H1 (cell line): ENCODE measurements around the gene MPP3. TPM values are rescaled to one million over a fixed set of nuclear protein-coding genes. Genes with fewer than 3 reads are reported as not detected.

Experiments
- CTCF ChIA-PET: fragments of 300-600 bp; sonication (Branson Sonifier 250); formaldehyde crosslinking; loops from one replicate; lab custom pipeline; 2021; ENCODE audit not compliant: partially characterized antibody; lab: Charles Lee
- POLR2A ChIA-PET: fragments of 300-600 bp; sonication (Branson Sonifier 250); formaldehyde crosslinking; loops from one replicate; lab custom pipeline; 2021; ENCODE audit warnings: inconsistent platforms; ENCODE audit not compliant: partially characterized antibody; lab: Charles Lee
- DNase-seq, 2 experiments: peaks; one replicate each; pipeline versions ENCODE4 v3.0.0 to v3.0.0-alpha.2; 2010 to 2022; ENCODE audit warnings: low spot score in 2 of 2, low read depth in 1 of 2, mixed read lengths in 1 of 2
- FAIRE-seq: peaks from 2 replicates; lab custom pipeline; 2011; peaks lifted over from hg19 to GRCh38; lab: Jason Lieb, UNC
- H2AFZ ChIP-seq: 2 replicates; pipeline ENCODE4 v1.8.1; 2012; ENCODE audit warnings: low read length, inconsistent platforms
- H2AK5ac ChIP-seq: 2 replicates; pipeline ENCODE4 v1.6.1; 2013; ENCODE audit warnings: low read depth, low read length
- H2BK120ac ChIP-seq: replicated peaks from 2 replicates; pipeline ENCODE3; 2013; ENCODE audit warnings: low read depth, low read length, inconsistent platforms
- H2BK12ac ChIP-seq: 2 replicates; pipeline ENCODE4 v1.6.1; 2013; ENCODE audit warnings: low read depth, low read length
- H2BK15ac ChIP-seq: 2 replicates; pipeline ENCODE4 v1.6.1; 2013; ENCODE audit warnings: low read length
- H2BK20ac ChIP-seq: 2 replicates; pipeline ENCODE4 v1.6.1; 2013; ENCODE audit warnings: low read length
- H2BK5ac ChIP-seq: 2 replicates; pipeline ENCODE4 v1.6.1; 2013; ENCODE audit warnings: low read depth, low read length
- H3K14ac ChIP-seq: 2 replicates; pipeline ENCODE4 v1.6.1; 2013; ENCODE audit warnings: inconsistent platforms; ENCODE audit not compliant: insufficient read length
- H3K18ac ChIP-seq: 2 replicates; pipeline ENCODE4 v1.6.1; 2013; ENCODE audit warnings: low read length; ENCODE audit errors: extremely low read depth
- H3K23ac ChIP-seq: 2 replicates; pipeline ENCODE4 v1.6.1; 2013; ENCODE audit warnings: inconsistent platforms; ENCODE audit not compliant: insufficient read length
- H3K23me2 ChIP-seq: 2 replicates; pipeline ENCODE4 v1.6.1; 2013; ENCODE audit warnings: low read depth, low read length
- H3K27ac ChIP-seq: 2 replicates; pipeline ENCODE4 v1.6.1; 2011; ENCODE audit warnings: low read depth, low read length, inconsistent platforms
- H3K27me3 ChIP-seq, 4 experiments: replicated peaks in 1 of 4; 1 replicate in 1 of 4; 2 replicates in 3 of 4; pipeline versions ENCODE4 v1.6.1 to v1.8.1; 2011 to 2013; ENCODE audit warnings: low read length in 3 of 4, mild to moderate bottlenecking in 3 of 4, inconsistent platforms in 2 of 4, mixed read lengths in 2 of 4, moderate library complexity in 1 of 4; ENCODE audit not compliant: control insufficient read depth in 3 of 4, insufficient read depth in 3 of 4; ENCODE audit errors: extremely low read depth in 1 of 4
- H3K36me3 ChIP-seq, 4 experiments: 2 replicates each; pipeline versions ENCODE4 v1.6.1 to v1.8.1; 2011 to 2013; ENCODE audit warnings: mild to moderate bottlenecking in 4 of 4, low read length in 3 of 4, moderate library complexity in 2 of 4, control low read depth in 1 of 4, inconsistent platforms in 1 of 4; ENCODE audit not compliant: insufficient read depth in 4 of 4, control insufficient read depth in 2 of 4
- H3K4ac ChIP-seq: replicated peaks from 2 replicates; pipeline ENCODE3; 2013; ENCODE audit warnings: low read length, low read depth, mixed read lengths, inconsistent platforms; ENCODE audit not compliant: insufficient read length
- H3K4me1 ChIP-seq, 4 experiments: replicated peaks in 1 of 4; 1 replicate in 1 of 4; 2 replicates in 3 of 4; pipeline versions ENCODE4 v1.6.1 to v1.8.1; 2011 to 2013; ENCODE audit warnings: low read length in 3 of 4, inconsistent platforms in 2 of 4, mixed read lengths in 1 of 4; ENCODE audit not compliant: insufficient read depth in 4 of 4, control insufficient read depth in 3 of 4
- H3K4me2 ChIP-seq, 2 experiments: 2 replicates each; pipeline versions ENCODE4 v1.6.1 to v1.8.1; 2011 to 2013; ENCODE audit warnings: low read depth in 2 of 2, low read length in 2 of 2, control low read depth in 1 of 2, inconsistent platforms in 1 of 2, mild to moderate bottlenecking in 1 of 2; ENCODE audit not compliant: insufficient read depth in 1 of 2
- H3K4me3 ChIP-seq, 4 experiments: fragments of 200-600, 300-600 bp in 1 of 4; sonication (generic), shearing (Covaris generic), sonication (Bioruptor Twin) in 1 of 4; 2 replicates each; pipeline versions ENCODE4 v1.5.1 to v1.8.1; 2011 to 2016; ENCODE audit warnings: low read length in 4 of 4, low read depth in 3 of 4, control low read depth in 2 of 4, inconsistent platforms in 2 of 4, mild to moderate bottlenecking in 2 of 4, mixed read lengths in 1 of 4, moderate library complexity in 1 of 4; ENCODE audit not compliant: insufficient read depth in 2 of 4; ENCODE audit errors: extremely low read depth in 1 of 4
- H3K56ac ChIP-seq: replicated peaks from 2 replicates; pipeline ENCODE3; 2013; ENCODE audit warnings: low read depth, mild to moderate bottlenecking, mixed read lengths, low read length, inconsistent platforms; ENCODE audit not compliant: insufficient read length
- H3K79me1 ChIP-seq: 2 replicates; pipeline ENCODE4 v1.6.1; 2013; ENCODE audit warnings: low read depth, low read length, control low read depth
- H3K79me2 ChIP-seq, 2 experiments: 2 replicates each; pipeline versions ENCODE4 v1.6.1 to v1.8.1; 2012 to 2013; ENCODE audit warnings: low read length in 2 of 2, mild to moderate bottlenecking in 2 of 2, inconsistent platforms in 1 of 2; ENCODE audit not compliant: insufficient read depth in 2 of 2, control insufficient read depth in 1 of 2
- H3K9ac ChIP-seq, 4 experiments: replicated peaks in 1 of 4; 1 replicate in 1 of 4; 2 replicates in 3 of 4; pipeline versions ENCODE4 v1.6.1 to v1.8.1; 2011 to 2013; ENCODE audit warnings: low read depth in 3 of 4, low read length in 3 of 4, control low read depth in 2 of 4, mild to moderate bottlenecking in 2 of 4, moderate library complexity in 2 of 4, inconsistent platforms in 1 of 4; ENCODE audit errors: extremely low read depth in 1 of 4
- H3K9me3 ChIP-seq, 2 experiments: 2 replicates each; pipeline versions ENCODE4 v1.6.1 to v1.8.1; 2012 to 2013; ENCODE audit warnings: mild to moderate bottlenecking in 2 of 2, moderate library complexity in 2 of 2, control low read depth in 1 of 2, inconsistent platforms in 1 of 2, low read depth in 1 of 2, low read length in 1 of 2, mixed read lengths in 1 of 2; ENCODE audit not compliant: insufficient read depth in 2 of 2
- H4K20me1 ChIP-seq, 2 experiments: replicated peaks in 1 of 2; 2 replicates each; pipeline versions ENCODE3 to v1.8.1; 2011 to 2013; ENCODE audit warnings: inconsistent platforms in 2 of 2, low read length in 2 of 2, mild to moderate bottlenecking in 1 of 2; ENCODE audit not compliant: insufficient read depth in 2 of 2, control insufficient read depth in 1 of 2
- H4K5ac ChIP-seq: 2 replicates; pipeline ENCODE4 v1.6.1; 2013; ENCODE audit warnings: low read length, low read depth, mixed read lengths, inconsistent platforms; ENCODE audit not compliant: insufficient read length
- H4K8ac ChIP-seq: 2 replicates; pipeline ENCODE4 v1.8.0; 2013; ENCODE audit warnings: mild to moderate bottlenecking, moderate library complexity, low read length, inconsistent platforms; ENCODE audit not compliant: insufficient read depth; ENCODE audit errors: extremely low read depth
- H4K91ac ChIP-seq: replicated peaks from 2 replicates; pipeline ENCODE3; 2013; ENCODE audit warnings: low read length, mixed read lengths, inconsistent platforms; ENCODE audit not compliant: insufficient read length
- CHD2 ChIP-seq: IDR thresholded peaks from 2 replicates; pipeline ENCODE4 v1.6.1; 2012; ENCODE audit warnings: low read length, improper control_type of control experiment
- CTBP2 ChIP-seq: IDR thresholded peaks from 2 replicates; pipeline ENCODE4 v1.7.0; 2011; ENCODE audit warnings: borderline replicate concordance, mild to moderate bottlenecking, moderate library complexity, mixed read lengths, low read length; ENCODE audit not compliant: insufficient read depth, insufficient read length
- EGR1 ChIP-seq: IDR thresholded peaks from 2 replicates; pipeline ENCODE4 v1.6.1; 2011; ENCODE audit warnings: low read depth, low read length, borderline replicate concordance
- GTF2F1 ChIP-seq: IDR thresholded peaks from 2 replicates; pipeline ENCODE4 v1.6.1; 2012; ENCODE audit warnings: low read depth, low read length, improper control_type of control experiment, borderline replicate concordance
- RAD21 ChIP-seq, 2 experiments: IDR thresholded peaks in 1 of 2; conservative IDR thresholded peaks in 1 of 2; 2 replicates each; pipeline ENCODE4 v1.6.1; 2011; ENCODE audit warnings: low read depth in 2 of 2, low read length in 2 of 2, improper control_type of control experiment in 1 of 2, inconsistent platforms in 1 of 2, mild to moderate bottlenecking in 1 of 2, moderate library complexity in 1 of 2
- RNF2 ChIP-seq: fragments of 200-900, 300-1000 bp; sonication (generic); IDR thresholded peaks from 2 replicates; pipeline ENCODE4 v1.7.1; 2016; ENCODE audit warnings: borderline replicate concordance, low read depth, mild to moderate bottlenecking, antibody characterized with exemption, low read length; ENCODE audit not compliant: poor library complexity, severe bottlenecking; ENCODE audit errors: missing control alignments
- SIRT6 ChIP-seq: IDR thresholded peaks from one replicate; pipeline ENCODE4 v1.7.1; 2012; ENCODE audit warnings: low read length, inconsistent platforms
- TAF7 ChIP-seq: optimal IDR thresholded peaks from 2 replicates; pipeline ENCODE3; 2011; ENCODE audit warnings: low read depth, mild to moderate bottlenecking, inconsistent platforms, low read length, moderate library complexity, borderline replicate concordance
- WGBS, 2 experiments: shearing (Covaris generic) in 1 of 2; methylation state at CpG; one replicate each; pipeline versions ENCODE4 v1.1.6 to v1.1.7; 2013 to 2015; ENCODE audit warnings: low lambda C conversion rate in 2 of 2, mixed read lengths in 2 of 2, inconsistent platforms in 1 of 2, low coverage in 1 of 2, missing lambda C conversion rate in 1 of 2; ENCODE audit not compliant: insufficient replicate concordance in 2 of 2, insufficient coverage in 1 of 2, insufficient read length in 1 of 2; ENCODE audit errors: extremely low coverage in 1 of 2, missing lambda C conversion rate in 1 of 2; 5-methylcytosine and 5-hydroxymethylcytosine counted together
- polyA plus RNA-seq, 7 experiments: library from polyadenylated mRNA; depleted of rRNA in 3 of 7; stranded (reverse) in 5 of 7; unstranded in 2 of 7; fragments of >200 nt in 5 of 7; fragments of 200-250 nt in 2 of 7; gene quantifications; 1 replicate in 5 of 7; 2 replicates in 1 of 7; 4 replicates in 1 of 7; pipeline versions ENCODE4 v1.2.1 to v1.2.3, GENCODE V29; 2011 to 2013; ENCODE audit warnings: missing spikeins in 2 of 7, mixed read lengths in 2 of 7
- total RNA-seq: library from RNA; stranded (reverse); fragmentation: NEBNext Ultra II Directional; extraction: Animal tissue kit (Norgen Biotek cat#: 25700); gene quantifications from 2 replicates; pipeline ENCODE4 v1.2.1, GENCODE V29; 2021
- TF ChIP-seq, protein P1 (sequence below): IDR thresholded peaks from 2 replicates; pipeline ENCODE4 v1.6.1; 2012; ENCODE audit warnings: inconsistent platforms
- TF ChIP-seq, protein P2 (sequence below): IDR thresholded peaks from 2 replicates; pipeline ENCODE4 v1.6.1; 2011; ENCODE audit warnings: low read depth, mild to moderate bottlenecking, low read length; ENCODE audit not compliant: insufficient read depth

Gene MPP3
- total and polyA plus RNA-seq, 2 of the 8 experiments (the other 6 are each of a cell fraction or from before 2014, with no cell fraction given) = 3.1 to 6.1 TPM

DNA sequence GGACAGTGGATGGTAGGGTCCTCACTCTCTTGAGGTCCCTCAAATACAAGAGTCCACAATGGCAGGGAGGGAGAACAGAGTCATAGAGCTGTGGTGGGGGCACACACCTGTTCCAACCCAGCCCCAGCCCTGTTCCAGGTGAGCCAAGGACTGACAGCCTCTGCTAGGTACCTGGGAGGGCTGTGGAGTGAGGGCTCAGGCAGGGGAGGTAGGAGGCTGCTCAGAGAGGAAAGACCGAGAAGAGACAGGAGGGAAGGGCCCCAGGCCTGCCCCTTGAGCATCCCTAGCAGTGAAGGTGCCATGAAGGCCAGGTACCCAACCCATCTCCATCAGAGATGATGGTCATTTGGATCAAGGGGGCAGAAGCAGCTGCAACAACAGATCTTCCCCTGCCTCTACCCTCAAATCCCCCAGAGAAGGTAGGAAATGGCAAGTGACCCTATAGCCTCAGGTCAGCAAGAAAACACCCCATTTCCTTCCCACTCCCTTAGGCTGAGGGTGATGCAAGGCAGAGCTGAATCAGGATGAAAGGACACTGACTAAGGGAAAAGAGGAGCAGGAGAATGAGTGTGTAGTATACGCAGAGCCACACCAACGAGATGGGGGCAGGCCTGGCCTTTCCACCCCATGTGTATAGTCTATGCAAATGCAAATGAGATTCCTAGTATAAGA lies 42.7 kb upstream of the MPP3 start:
- no peak for DNase-seq
- Histone ChIP-seq H3K18ac (no peak overlapping the region), H3K36me3 (no peaks in the 10 kb centered on the region; a peak in 2 of 8 replicates), H2BK120ac (no peak overlapping the region), H3K4me1 (peaks cover 0 to 8% (median 6%) of the 10 kb centered on the region in 4 experiments; a peak in 5 of 7 replicates), H3K23ac (no peak overlapping the region), H3K4me2 (no peak overlapping the region), H3K27ac (no peak overlapping the region), H3K27me3 (peaks cover 0 to 3% (median 0%) of the 10 kb centered on the region in 4 experiments; a peak in 1 of 7 replicates), H3K9ac (no peak overlapping the region), H3K4ac (no peak overlapping the region), H2BK15ac (no peak overlapping the region), H2AK5ac (no peak overlapping the region), H2BK12ac (no peak overlapping the region; the same call in 1 of the 2 replicates), H4K5ac (no peak overlapping the region), H4K20me1 (peaks cover 0 to 5% of the 10 kb centered on the region in 2 experiments), H2BK5ac (no peak overlapping the region), H3K23me2 (no peaks in the 10 kb centered on the region), H3K14ac (no peak overlapping the region), H2BK20ac (no peak overlapping the region), H3K79me2 (no peaks in the 10 kb centered on the region), H3K56ac (no peak overlapping the region), H2AFZ (no peak overlapping the region), H3K4me3 (no peak overlapping the region), H3K9me3 (no peaks in the 10 kb centered on the region), H3K79me1 (no peaks in the 10 kb centered on the region), H4K8ac (no peak overlapping the region), H4K91ac (no peak overlapping the region)
- 91% methylated on average over 3 of the region's 3 CpGs; no CpG with 5 or more reads in 1 of the 2 experiments for WGBS, 2 experiments
- FAIRE-seq = no peak
- CTCF ChIA-PET = interaction anchor here (1.1 to 10.0 kb wide), 3 partner anchors 19 to 29 kb away, joined by 3 to 403 read pairs (median 4); partner anchors contain the start of genes CD300LG and MPP2
- POLR2A ChIA-PET = no interaction called here
- TF ChIP-seq, protein P1, sequence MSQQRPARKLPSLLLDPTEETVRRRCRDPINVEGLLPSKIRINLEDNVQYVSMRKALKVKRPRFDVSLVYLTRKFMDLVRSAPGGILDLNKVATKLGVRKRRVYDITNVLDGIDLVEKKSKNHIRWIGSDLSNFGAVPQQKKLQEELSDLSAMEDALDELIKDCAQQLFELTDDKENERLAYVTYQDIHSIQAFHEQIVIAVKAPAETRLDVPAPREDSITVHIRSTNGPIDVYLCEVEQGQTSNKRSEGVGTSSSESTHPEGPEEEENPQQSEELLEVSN = no peak
- TF ChIP-seq SIRT6 = no peak
- TF ChIP-seq, protein P2, sequence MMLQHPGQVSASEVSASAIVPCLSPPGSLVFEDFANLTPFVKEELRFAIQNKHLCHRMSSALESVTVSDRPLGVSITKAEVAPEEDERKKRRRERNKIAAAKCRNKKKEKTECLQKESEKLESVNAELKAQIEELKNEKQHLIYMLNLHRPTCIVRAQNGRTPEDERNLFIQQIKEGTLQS = no peak
- no peak for TF ChIP-seq CTBP2
- TF ChIP-seq RAD21 (IDR thresholded peaks at IDR 0.05 in 1 of 2, conservative IDR thresholded peaks at IDR 0.05 in 1 of 2; ENCODE audit: low read depth in 2 of 2, low read length in 2 of 2) = no peak
- TF ChIP-seq GTF2F1 = no peak
- no peak for TF ChIP-seq RNF2
- no peak for TF ChIP-seq EGR1
- no peak for TF ChIP-seq TAF7
- TF ChIP-seq CHD2 = no peak
